GM12878 (cell line): Measurements from ENCODE around the gene KRAS. TPM values are rescaled to one million over a fixed set of nuclear protein-coding genes. Genes with fewer than 3 reads are reported as not detected.

ENCODE experiments used
- ATAC-seq: fragments of 200-7000 bp; cut with Tn5 transposase; 3 replicates; pipeline ENCODE4 v1.9.1; 2020; ENCODE audit warnings: mild to moderate bottlenecking, moderate library complexity
- BruUV-seq: library from RNA; stranded (reverse); fragments of 400-500 nt; replicated peaks from 2 replicates; lab custom pipeline; 2021; lab: Mats Ljungman, UMichigan
- CTCF ChIA-PET: fragments of 300-600 bp; sonication (Branson Sonifier 250); formaldehyde crosslinking; extraction: SDS; loops from one replicate; lab custom pipeline; 2021; ENCODE audit warnings: inconsistent platforms; lab: Yijun Ruan, JAX
- POLR2A ChIA-PET: fragments of 350-600 bp; formaldehyde crosslinking; extraction: SDS; loops from one replicate; lab custom pipeline; 2021; ENCODE audit warnings: inconsistent platforms; lab: Charles Lee
- RAD21 ChIA-PET: fragments of 300-600 bp; sonication (Branson Sonifier 250); formaldehyde crosslinking; loops from one replicate; lab custom pipeline; 2023; ENCODE audit warnings: antibody characterized with exemption; ENCODE audit not compliant: unreplicated experiment; lab: Charles Lee
- SMC1A ChIA-PET: fragments of 300-600 bp; sonication (Branson Sonifier 250); formaldehyde crosslinking; loops from one replicate; lab custom pipeline; 2023; ENCODE audit not compliant: unreplicated experiment, uncharacterized antibody; lab: Charles Lee
- DNase-seq: peaks from one replicate; pipeline ENCODE4 v3.0.0-alpha.2; 2011; ENCODE audit warnings: low read depth, low spot score
- FAIRE-seq: peaks from 3 replicates; lab custom pipeline; 2011; peaks lifted over from hg19 to GRCh38; lab: Jason Lieb, UNC
- H2AFZ ChIP-seq: 2 replicates; pipeline ENCODE4 v1.6.0; 2011; ENCODE audit warnings: low read depth, low read length, control low read depth; ENCODE audit not compliant: control insufficient read depth
- H3K27ac ChIP-seq: 2 replicates; pipeline ENCODE4 v1.5.1; 2011; ENCODE audit warnings: control low read depth; ENCODE audit not compliant: control insufficient read depth, insufficient read depth
- H3K27me3 ChIP-seq, 2 experiments: replicated peaks in 1 of 2; 2 replicates each; pipeline versions ENCODE4 v1.6.0 to v1.6.1; 2011; ENCODE audit warnings: low read length in 1 of 2; ENCODE audit not compliant: control insufficient read depth in 2 of 2, insufficient read depth in 2 of 2
- H3K36me3 ChIP-seq, 2 experiments: 2 replicates each; pipeline ENCODE4 v1.5.1; 2011; ENCODE audit warnings: low read length in 1 of 2; ENCODE audit not compliant: control insufficient read depth in 2 of 2, insufficient read depth in 2 of 2
- H3K4me1 ChIP-seq: 2 replicates; pipeline ENCODE4 v1.6.1; 2011; ENCODE audit warnings: mild to moderate bottlenecking, low read length, moderate library complexity, mixed read lengths; ENCODE audit not compliant: control insufficient read depth, insufficient read depth
- H3K4me2 ChIP-seq: 2 replicates; pipeline ENCODE4 v1.6.0; 2011; ENCODE audit warnings: control low read depth; ENCODE audit not compliant: control insufficient read depth, insufficient read depth
- H3K4me3 ChIP-seq: fragments of 200-600 bp; sonication (generic); 2 replicates; pipeline ENCODE4 v1.5.1; 2016
- H3K79me2 ChIP-seq: 2 replicates; pipeline ENCODE4 v1.6.0; 2011; ENCODE audit warnings: low read length; ENCODE audit not compliant: control insufficient read depth, insufficient read depth
- H3K9ac ChIP-seq: 2 replicates; pipeline ENCODE4 v1.8.0; 2011; ENCODE audit warnings: low read length, control low read depth, mixed read lengths; ENCODE audit not compliant: control insufficient read depth, insufficient read depth
- H3K9me3 ChIP-seq: replicated peaks from 3 replicates; pipeline ENCODE4 v1.5.1; 2011; ENCODE audit warnings: mild to moderate bottlenecking, low read length; ENCODE audit not compliant: control insufficient read depth, insufficient read depth
- H4K20me1 ChIP-seq: 2 replicates; pipeline ENCODE4 v1.6.0; 2011; ENCODE audit not compliant: control insufficient read depth, insufficient read depth
- CREM ChIP-seq: IDR thresholded peaks from 2 replicates; pipeline ENCODE4 v1.6.1; 2014; ENCODE audit warnings: antibody characterized with exemption, low read depth
- GATAD2B ChIP-seq: fragments of 450-650 bp; conservative IDR thresholded peaks from 2 replicates; pipeline ENCODE4 v1.6.1; 2017; ENCODE audit warnings: low read depth, mild to moderate bottlenecking, moderate library complexity
- IKZF1 ChIP-seq: fragments of 450-650 bp; conservative IDR thresholded peaks from 2 replicates; pipeline ENCODE4 v1.6.1; 2017; ENCODE audit warnings: antibody characterized with exemption, mild to moderate bottlenecking
- IKZF2 ChIP-seq, 2 experiments: fragments of 450-650 bp; IDR thresholded peaks; 2 replicates each; pipeline ENCODE4 v1.6.1; 2017; ENCODE audit warnings: mild to moderate bottlenecking in 2 of 2, moderate library complexity in 2 of 2
- NRF1 ChIP-seq: conservative IDR thresholded peaks from 2 replicates; pipeline ENCODE4 v1.6.1; 2011; ENCODE audit warnings: mild to moderate bottlenecking, low read depth, low read length, improper control_type of control experiment
- RAD51 ChIP-seq: fragments of 450-650 bp; IDR thresholded peaks from 2 replicates; pipeline ENCODE4 v1.6.1; 2016; ENCODE audit warnings: moderate library complexity, mild to moderate bottlenecking, inconsistent platforms
- RUNX3 ChIP-seq: IDR thresholded peaks from 2 replicates; pipeline ENCODE4 v1.6.1; 2012; ENCODE audit warnings: low read length, inconsistent platforms
- SPI1 ChIP-seq: IDR thresholded peaks from 2 replicates; pipeline ENCODE4 v1.6.1; 2011; ENCODE audit warnings: low read depth, mild to moderate bottlenecking, low read length, moderate library complexity, borderline replicate concordance; ENCODE audit not compliant: insufficient read depth
- SREBF2 ChIP-seq: IDR thresholded peaks from 2 replicates; pipeline ENCODE4 v1.6.1; 2012; ENCODE audit warnings: mild to moderate bottlenecking, low read length
- ZNF24 ChIP-seq: fragments of 450-650 bp; IDR thresholded peaks from 2 replicates; pipeline ENCODE4 v1.6.1; 2017; ENCODE audit warnings: antibody characterized with exemption, mild to moderate bottlenecking
- WGBS: methylation state at CpG from one replicate; pipeline ENCODE4 v1.1.6; 2016; ENCODE audit warnings: low lambda C conversion rate; ENCODE audit not compliant: insufficient replicate concordance, insufficient coverage; ENCODE audit errors: missing lambda C conversion rate; 5-methylcytosine and 5-hydroxymethylcytosine counted together
- in situ Hi-C: fragments of 300-500 bp; cut with MboI; formaldehyde crosslinking; loops from 9 replicates; pipeline ENCODE4 v1.14.3; 2018; ENCODE audit warnings: mixed read lengths
- intact Hi-C: fragments of 100-400 bp; cut with micrococcal nuclease; formaldehyde crosslinking; loops from one replicate; pipeline ENCODE4 v1.14.2; 2022; ENCODE audit not compliant: unreplicated experiment
- polyA plus RNA-seq, 11 experiments: library from polyadenylated mRNA; depleted of rRNA in 4 of 11; unstranded in 6 of 11; stranded (reverse) in 5 of 11; fragments of >200 nt; fragmentation: Nextera tagmentation in 4 of 11; fragmentation: Illumina TruSeq in 1 of 11; extraction: Ambion mirVana in 4 of 11; extraction: Trizol in 1 of 11; gene quantifications; 1 replicate in 1 of 11; 2 replicates in 10 of 11; pipeline versions ENCODE4 v1.2.1 to v1.2.3, GENCODE V29; 2011 to 2016; ENCODE audit warnings: inconsistent platforms in 2 of 11, missing spikeins in 2 of 11, low read depth in 1 of 11
- total RNA-seq, 4 experiments: library from RNA; depleted of rRNA in 3 of 4; stranded (reverse); fragments of >200 nt in 3 of 4; fragmentation: Illumina TruSeq in 1 of 4; extraction: Trizol in 1 of 4; gene quantifications; 2 replicates each; pipeline versions ENCODE4 v1.2.1 to v1.2.3, GENCODE V29; 2013 to 2021
- TF ChIP-seq, protein P1 (sequence below): fragments of 450-650 bp; formaldehyde crosslinking; IDR thresholded peaks from 2 replicates; pipeline ENCODE4 v1.4.0; 2020; ENCODE audit warnings: mild to moderate bottlenecking, moderate library complexity
- TF ChIP-seq, protein P2 (sequence below): IDR thresholded peaks from 2 replicates; pipeline ENCODE4 v1.6.1; 2012; ENCODE audit warnings: low read length, inconsistent platforms

The KRAS gene
- total and polyA plus RNA-seq, 10 of the 15 experiments (the other 5 are each of a cell fraction or from before 2014, with no cell fraction given), result 3.1 to 23.8 (median 8.0) TPM

DNA sequence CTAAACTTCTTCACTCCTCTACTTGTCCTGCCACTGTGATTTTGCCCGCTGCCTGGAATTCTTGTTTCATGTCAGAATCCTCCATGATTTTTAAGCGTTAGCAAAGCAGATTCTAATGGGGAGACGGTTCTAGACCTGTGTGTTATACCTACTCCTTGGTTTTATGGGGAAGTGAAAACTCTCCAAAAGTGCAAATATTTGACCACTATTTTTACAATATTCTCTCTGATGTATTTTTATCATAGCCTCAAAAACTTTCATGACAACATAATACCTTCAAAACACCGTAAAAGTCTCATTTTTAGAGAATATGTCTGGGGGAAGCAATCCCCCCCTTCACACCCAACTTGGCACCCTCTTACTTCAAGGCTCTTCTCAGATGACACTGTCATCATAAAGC is 12.9 kb upstream of the KRAS start:
- no peaks in the 10 kb centered on the region; the same call in 2 of the 3 replicates for H3K9me3 ChIP-seq
- H3K36me3 ChIP-seq, result no peaks in the 10 kb centered on the region
- H3K27ac ChIP-seq, result no peak overlapping the region
- H3K9ac ChIP-seq, result no peak overlapping the region
- FAIRE-seq (no peak), ATAC-seq (peak; percentile 70), DNase-seq (no peak)
- peaks cover 17% of the 10 kb centered on the region for H3K4me1 ChIP-seq
- H3K4me3 ChIP-seq, result no peak overlapping the region
- ChIA-PET SMC1A (interaction anchor here (1.3 to 1.6 kb wide), 4 partner anchors 9 to 121 kb away, joined by 3 to 8 read pairs (median 3); no protein-coding TSS in a partner anchor), RAD21 (interaction anchor here (1.1 to 1.5 kb wide), 2 partner anchors 22 to 30 kb away, joined by 3 to 6 read pairs; no protein-coding TSS in a partner anchor), CTCF (interaction anchor here (1.3 to 1.8 kb wide), 2 partner anchors 9 to 22 kb away, joined by 5 to 7 read pairs; no protein-coding TSS in a partner anchor), POLR2A (interaction anchor here (0.5 kb wide), 1 partner anchor 15 kb away, joined by 3 read pairs; no protein-coding TSS in a partner anchor)
- 16% methylated on average over 4 of the region's 4 CpGs for WGBS
- in situ Hi-C loops, result no loop called here
- H2AFZ ChIP-seq, result no peak overlapping the region
- TF ChIP-seq RAD51 (no peak), NRF1 (no peak), CREM (no peak), IKZF1 (0 out of 2 replicates have a peak, but pooled peaks have one; percentile 9), SPI1 (peak; percentile 76; the same call in 1 of the 2 replicates), SREBF2 (no peak), GATAD2B (no peak), IKZF2 (IDR thresholded peaks at IDR 0.05) (peak in 1 of 2 experiments; percentile 17; a peak in 1 of 4 replicates), RUNX3 (peak; percentile 10; the same call in 1 of the 2 replicates), ZNF24 (no peak)
- TF ChIP-seq, protein P1, sequence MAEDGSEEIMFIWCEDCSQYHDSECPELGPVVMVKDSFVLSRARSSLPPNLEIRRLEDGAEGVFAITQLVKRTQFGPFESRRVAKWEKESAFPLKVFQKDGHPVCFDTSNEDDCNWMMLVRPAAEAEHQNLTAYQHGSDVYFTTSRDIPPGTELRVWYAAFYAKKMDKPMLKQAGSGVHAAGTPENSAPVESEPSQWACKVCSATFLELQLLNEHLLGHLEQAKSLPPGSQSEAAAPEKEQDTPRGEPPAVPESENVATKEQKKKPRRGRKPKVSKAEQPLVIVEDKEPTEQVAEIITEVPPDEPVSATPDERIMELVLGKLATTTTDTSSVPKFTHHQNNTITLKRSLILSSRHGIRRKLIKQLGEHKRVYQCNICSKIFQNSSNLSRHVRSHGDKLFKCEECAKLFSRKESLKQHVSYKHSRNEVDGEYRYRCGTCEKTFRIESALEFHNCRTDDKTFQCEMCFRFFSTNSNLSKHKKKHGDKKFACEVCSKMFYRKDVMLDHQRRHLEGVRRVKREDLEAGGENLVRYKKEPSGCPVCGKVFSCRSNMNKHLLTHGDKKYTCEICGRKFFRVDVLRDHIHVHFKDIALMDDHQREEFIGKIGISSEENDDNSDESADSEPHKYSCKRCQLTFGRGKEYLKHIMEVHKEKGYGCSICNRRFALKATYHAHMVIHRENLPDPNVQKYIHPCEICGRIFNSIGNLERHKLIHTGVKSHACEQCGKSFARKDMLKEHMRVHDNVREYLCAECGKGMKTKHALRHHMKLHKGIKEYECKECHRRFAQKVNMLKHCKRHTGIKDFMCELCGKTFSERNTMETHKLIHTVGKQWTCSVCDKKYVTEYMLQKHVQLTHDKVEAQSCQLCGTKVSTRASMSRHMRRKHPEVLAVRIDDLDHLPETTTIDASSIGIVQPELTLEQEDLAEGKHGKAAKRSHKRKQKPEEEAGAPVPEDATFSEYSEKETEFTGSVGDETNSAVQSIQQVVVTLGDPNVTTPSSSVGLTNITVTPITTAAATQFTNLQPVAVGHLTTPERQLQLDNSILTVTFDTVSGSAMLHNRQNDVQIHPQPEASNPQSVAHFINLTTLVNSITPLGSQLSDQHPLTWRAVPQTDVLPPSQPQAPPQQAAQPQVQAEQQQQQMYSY (CRISPR knock-in tag), result no peak
- TF ChIP-seq, protein P2, sequence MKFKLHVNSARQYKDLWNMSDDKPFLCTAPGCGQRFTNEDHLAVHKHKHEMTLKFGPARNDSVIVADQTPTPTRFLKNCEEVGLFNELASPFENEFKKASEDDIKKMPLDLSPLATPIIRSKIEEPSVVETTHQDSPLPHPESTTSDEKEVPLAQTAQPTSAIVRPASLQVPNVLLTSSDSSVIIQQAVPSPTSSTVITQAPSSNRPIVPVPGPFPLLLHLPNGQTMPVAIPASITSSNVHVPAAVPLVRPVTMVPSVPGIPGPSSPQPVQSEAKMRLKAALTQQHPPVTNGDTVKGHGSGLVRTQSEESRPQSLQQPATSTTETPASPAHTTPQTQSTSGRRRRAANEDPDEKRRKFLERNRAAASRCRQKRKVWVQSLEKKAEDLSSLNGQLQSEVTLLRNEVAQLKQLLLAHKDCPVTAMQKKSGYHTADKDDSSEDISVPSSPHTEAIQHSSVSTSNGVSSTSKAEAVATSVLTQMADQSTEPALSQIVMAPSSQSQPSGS, result no peak
- no peaks in the 10 kb centered on the region for H4K20me1 ChIP-seq
- intact Hi-C loops, result no loop called here
- no TSS peak for BruUV-seq
- H3K27me3 ChIP-seq, result no peaks in the 10 kb centered on the region
- H3K79me2 ChIP-seq, result no peaks in the 10 kb centered on the region
- H3K4me2 ChIP-seq, result peak overlapping the region; percentile 65
